ENCODE data around the gene ASXL2. TPM values are rescaled to one million over a fixed set of nuclear protein-coding genes. Genes with fewer than 3 reads are reported as not detected.

The ASXL2 gene
- total RNA-seq, 1 experiment from 2014 or later: 34.5 TPM

DNA sequence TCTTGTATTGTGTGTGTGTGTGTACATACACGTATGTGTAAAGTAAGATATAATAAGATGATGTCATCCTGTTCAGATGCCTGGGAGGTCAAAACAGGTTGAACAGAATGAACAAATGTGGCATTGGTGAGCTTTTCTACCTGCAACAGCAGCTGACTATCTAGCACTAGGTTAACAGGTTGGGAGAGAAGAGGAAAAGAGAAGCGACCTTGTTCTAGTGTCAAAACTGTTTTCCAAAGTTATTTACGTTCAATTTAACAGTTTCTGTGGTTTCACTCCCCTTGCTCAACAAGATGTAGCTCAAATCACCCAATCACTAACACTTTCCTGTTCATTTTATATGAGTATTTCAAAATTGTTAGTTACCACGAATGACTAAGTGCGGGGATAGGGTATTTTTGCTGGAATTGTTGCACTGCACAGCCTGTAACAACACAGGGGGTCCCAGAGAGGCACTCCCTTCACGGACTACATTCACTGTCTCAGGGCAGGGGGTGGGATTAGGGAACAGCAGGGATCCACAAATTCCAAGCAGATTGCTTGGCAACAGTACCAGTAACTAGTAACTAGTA lies 137.4 kb downstream of the ASXL2 start:
- Histone ChIP-seq H3F3A (ENCODE audit: insufficient read depth, low read depth) (no peaks in the 10 kb centered on the region; the same call in 1 of the 2 replicates), H4K20me1 (ENCODE audit: insufficient read depth) (no peaks in the 10 kb centered on the region), H3K9me3 (ENCODE audit: insufficient read depth, low read depth) (no peaks in the 10 kb centered on the region), H3K79me2 (ENCODE audit: low read depth) (no peaks in the 10 kb centered on the region), H3K4me1 (replicated peaks; ENCODE audit: insufficient read depth) (no peaks in the 10 kb centered on the region), H3K27me3 (ENCODE audit: insufficient read depth, low read depth) (no peaks in the 10 kb centered on the region), H3K4me3 (no peak overlapping the region), H3K4me2 (no peak overlapping the region), H3K9me2 (ENCODE audit: insufficient read depth) (0 out of 2 replicates have a peak, but pooled peaks cover 4% of the 10 kb centered on the region), H3K27ac (no peak overlapping the region), H2AFZ (no peak overlapping the region), H3K36me3 (ENCODE audit: low read depth) (no peaks in the 10 kb centered on the region; the same call in 1 of the 2 replicates)
- intact Hi-C loops (cut with micrococcal nuclease; ENCODE audit: unreplicated experiment): no loop called here
- TF ChIP-seq, protein P1, sequence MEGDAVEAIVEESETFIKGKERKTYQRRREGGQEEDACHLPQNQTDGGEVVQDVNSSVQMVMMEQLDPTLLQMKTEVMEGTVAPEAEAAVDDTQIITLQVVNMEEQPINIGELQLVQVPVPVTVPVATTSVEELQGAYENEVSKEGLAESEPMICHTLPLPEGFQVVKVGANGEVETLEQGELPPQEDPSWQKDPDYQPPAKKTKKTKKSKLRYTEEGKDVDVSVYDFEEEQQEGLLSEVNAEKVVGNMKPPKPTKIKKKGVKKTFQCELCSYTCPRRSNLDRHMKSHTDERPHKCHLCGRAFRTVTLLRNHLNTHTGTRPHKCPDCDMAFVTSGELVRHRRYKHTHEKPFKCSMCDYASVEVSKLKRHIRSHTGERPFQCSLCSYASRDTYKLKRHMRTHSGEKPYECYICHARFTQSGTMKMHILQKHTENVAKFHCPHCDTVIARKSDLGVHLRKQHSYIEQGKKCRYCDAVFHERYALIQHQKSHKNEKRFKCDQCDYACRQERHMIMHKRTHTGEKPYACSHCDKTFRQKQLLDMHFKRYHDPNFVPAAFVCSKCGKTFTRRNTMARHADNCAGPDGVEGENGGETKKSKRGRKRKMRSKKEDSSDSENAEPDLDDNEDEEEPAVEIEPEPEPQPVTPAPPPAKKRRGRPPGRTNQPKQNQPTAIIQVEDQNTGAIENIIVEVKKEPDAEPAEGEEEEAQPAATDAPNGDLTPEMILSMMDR (conservative IDR thresholded peaks at IDR 0.05): no peak
- ChIA-PET CTCF (no interaction called here), POLR2A (ENCODE audit: unreplicated experiment) (no interaction called here)
- no TSS peak for BruUV-seq (replicated peaks)
- no peak for DNase-seq

DNA sequence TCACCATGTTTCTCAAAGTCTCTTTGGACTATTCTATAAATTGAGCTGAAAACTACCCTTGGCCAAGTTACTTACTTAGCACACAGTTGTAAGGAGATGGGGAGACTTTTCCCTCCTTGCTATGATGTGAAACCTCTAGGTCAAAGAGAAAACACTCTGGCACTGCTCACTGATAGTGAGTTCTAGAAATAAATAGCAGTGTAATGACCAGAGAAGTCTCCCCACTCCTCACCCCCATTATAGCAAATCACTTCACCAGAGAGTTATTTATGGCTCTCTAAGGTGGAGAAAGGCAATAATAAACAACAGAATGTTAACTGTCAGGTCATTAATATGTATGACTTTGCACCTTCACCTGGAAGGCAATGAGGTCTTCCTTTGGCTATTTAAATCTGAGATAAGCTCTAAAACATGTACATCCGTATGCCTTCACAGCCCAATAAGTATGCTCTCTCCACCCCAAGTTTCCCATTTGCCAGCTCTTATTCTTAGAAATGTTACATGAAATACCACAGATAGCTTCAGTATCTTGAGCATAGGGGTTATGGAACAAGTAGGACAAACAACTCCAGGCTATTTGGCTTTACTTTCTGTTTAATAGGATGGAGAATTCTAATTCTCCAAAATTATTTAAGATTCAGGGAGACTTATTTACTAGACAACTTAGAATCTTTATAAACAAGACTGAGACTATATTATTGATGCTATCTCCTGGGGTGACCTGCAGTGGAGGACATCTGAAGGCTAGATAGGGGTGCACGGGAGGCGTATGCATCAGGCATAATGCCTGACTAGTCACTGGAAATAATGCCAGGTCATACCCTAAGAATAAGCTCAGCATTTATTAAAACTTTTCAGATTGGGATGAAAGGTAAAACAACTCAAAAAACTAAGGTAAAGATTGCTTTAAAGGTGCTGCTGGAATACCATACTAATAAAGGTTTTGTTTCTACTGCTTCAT lies 139.6 kb downstream of the ASXL2 start:
- no peak for DNase-seq
- POLR2A ChIA-PET (ENCODE audit: unreplicated experiment): no interaction called here
- BruUV-seq (replicated peaks): no TSS peak
- TF ChIP-seq EZH2 (IDR thresholded peaks at IDR 0.05; ENCODE audit: low read depth): no peak
- TF ChIP-seq, protein P1 (conservative IDR thresholded peaks at IDR 0.05): no peak
- Histone ChIP-seq H3K79me2 (ENCODE audit: low read depth) (no peaks in the 10 kb centered on the region), H3K4me1 (replicated peaks; ENCODE audit: insufficient read depth) (no peaks in the 10 kb centered on the region), H3K27me3 (ENCODE audit: insufficient read depth, low read depth) (no peaks in the 10 kb centered on the region), H3K4me3 (no peak overlapping the region), H3K9me2 (ENCODE audit: insufficient read depth) (0 out of 2 replicates have a peak, but pooled peaks cover 4% of the 10 kb centered on the region), H2AFZ (no peak overlapping the region), H4K20me1 (ENCODE audit: insufficient read depth) (no peaks in the 10 kb centered on the region), H3K36me3 (ENCODE audit: low read depth) (no peaks in the 10 kb centered on the region), H3K4me2 (no peak overlapping the region), H3F3A (ENCODE audit: insufficient read depth, low read depth) (no peaks in the 10 kb centered on the region; the same call in 1 of the 2 replicates), H3K27ac (no peak overlapping the region), H3K9me3 (ENCODE audit: insufficient read depth, low read depth) (no peaks in the 10 kb centered on the region)
- CTCF ChIA-PET: interaction anchor here (0.6 kb wide), 1 partner anchor 10 kb away, joined by 3 read pairs; no protein-coding TSS in a partner anchor
- intact Hi-C loops (cut with micrococcal nuclease; ENCODE audit: unreplicated experiment): no loop called here

GRCh38 chr2:25736899-25737515 lies 141.3 kb downstream of the ASXL2 start:
- Histone ChIP-seq H2AFZ (no peak overlapping the region), H3K4me1 (replicated peaks; ENCODE audit: insufficient read depth) (no peaks in the 10 kb centered on the region), H3K27ac (no peak overlapping the region), H3F3A (ENCODE audit: insufficient read depth, low read depth) (peaks cover 5% of the 10 kb centered on the region; the same call in 1 of the 2 replicates), H3K4me2 (no peak overlapping the region), H4K20me1 (ENCODE audit: insufficient read depth) (no peaks in the 10 kb centered on the region), H3K27me3 (ENCODE audit: insufficient read depth, low read depth) (no peaks in the 10 kb centered on the region), H3K36me3 (ENCODE audit: low read depth) (no peaks in the 10 kb centered on the region), H3K9me3 (ENCODE audit: insufficient read depth, low read depth) (no peaks in the 10 kb centered on the region), H3K4me3 (no peak overlapping the region), H3K9me2 (ENCODE audit: insufficient read depth) (0 out of 2 replicates have a peak, but pooled peaks cover 4% of the 10 kb centered on the region), H3K79me2 (ENCODE audit: low read depth) (no peaks in the 10 kb centered on the region)
- CTCF ChIA-PET: no interaction called here
- intact Hi-C loops (cut with micrococcal nuclease; ENCODE audit: unreplicated experiment): no loop called here
- TF ChIP-seq, protein P1 (conservative IDR thresholded peaks at IDR 0.05): no peak
- TF ChIP-seq EZH2 (IDR thresholded peaks at IDR 0.05; ENCODE audit: low read depth): no peak
- no peak for DNase-seq
- POLR2A ChIA-PET (ENCODE audit: unreplicated experiment): no interaction called here
- no TSS peak for BruUV-seq (replicated peaks)

Data from PC-9 (cell line).